Keratinocyte (primary cell): ENCODE data around the gene FARP1. TPM values are rescaled to one million over a fixed set of nuclear protein-coding genes. Genes with fewer than 3 reads are reported as not detected.

ENCODE experiments used
- DNase-seq: peaks from one replicate; pipeline ENCODE4 v3.0.0-alpha.2; 2011; ENCODE audit warnings: low read depth, missing footprints, low spot score
- FAIRE-seq: peaks from 2 replicates; lab custom pipeline; 2011; peaks lifted over from hg19 to GRCh38; lab: Jason Lieb, UNC
- H2AFZ ChIP-seq: 2 replicates; pipeline ENCODE4 v1.6.0; 2012; ENCODE audit warnings: low read length, control low read depth, inconsistent platforms; ENCODE audit not compliant: control insufficient read depth
- H3K27ac ChIP-seq: 2 replicates; pipeline ENCODE4 v1.5.1; 2011; ENCODE audit warnings: low read length; ENCODE audit not compliant: control insufficient read depth, insufficient read depth
- H3K27me3 ChIP-seq: 3 replicates; pipeline ENCODE4 v1.6.0; 2011; ENCODE audit warnings: low read length; ENCODE audit not compliant: control insufficient read depth, insufficient read depth; ENCODE audit errors: extremely low read depth
- H3K36me3 ChIP-seq, 2 experiments: 2 replicates in 1 of 2; 3 replicates in 1 of 2; pipeline ENCODE4 v1.5.1; 2011; ENCODE audit warnings: low read length in 2 of 2, mild to moderate bottlenecking in 1 of 2; ENCODE audit not compliant: control insufficient read depth in 2 of 2, insufficient read depth in 2 of 2; ENCODE audit errors: extremely low read depth in 1 of 2
- H3K4me1 ChIP-seq: 3 replicates; pipeline ENCODE4 v1.5.1; 2011; ENCODE audit warnings: low read length; ENCODE audit not compliant: control insufficient read depth, insufficient read depth; ENCODE audit errors: extremely low read depth
- H3K4me2 ChIP-seq: 3 replicates; pipeline ENCODE4 v1.6.0; 2011; ENCODE audit warnings: low read depth, low read length; ENCODE audit not compliant: control insufficient read depth, insufficient read depth; ENCODE audit errors: extremely low read depth
- H3K4me3 ChIP-seq, 3 experiments: fragments of 200-600 bp in 1 of 3; sonication (generic) in 1 of 3; 2 replicates in 2 of 3; 3 replicates in 1 of 3; pipeline ENCODE4 v1.5.1; 2011 to 2016; ENCODE audit warnings: low read length in 3 of 3, mild to moderate bottlenecking in 3 of 3, control low read depth in 2 of 3, inconsistent platforms in 1 of 3, low read depth in 1 of 3, mixed read lengths in 1 of 3, mixed run types in 1 of 3, moderate library complexity in 1 of 3; ENCODE audit not compliant: control insufficient read depth in 2 of 3, insufficient read depth in 2 of 3; ENCODE audit errors: extremely low read depth in 1 of 3
- H3K79me2 ChIP-seq: 2 replicates; pipeline ENCODE4 v1.6.0; 2012; ENCODE audit warnings: low read length; ENCODE audit not compliant: control insufficient read depth, insufficient read depth
- H3K9ac ChIP-seq: 3 replicates; pipeline ENCODE4 v1.6.0; 2011; ENCODE audit warnings: low read length; ENCODE audit not compliant: control insufficient read depth, insufficient read depth; ENCODE audit errors: extremely low read depth
- H3K9me1 ChIP-seq: 3 replicates; pipeline ENCODE4 v1.6.0; 2011; ENCODE audit warnings: low read length; ENCODE audit not compliant: control insufficient read depth, insufficient read depth; ENCODE audit errors: extremely low read depth
- H3K9me3 ChIP-seq: 2 replicates; pipeline ENCODE4 v1.5.1; 2012; ENCODE audit warnings: low read depth, low read length; ENCODE audit not compliant: control insufficient read depth
- H4K20me1 ChIP-seq: 3 replicates; pipeline ENCODE4 v1.6.0; 2011; ENCODE audit warnings: low read length; ENCODE audit not compliant: control insufficient read depth, insufficient read depth; ENCODE audit errors: extremely low read depth
- EZH2 ChIP-seq: IDR thresholded peaks from one replicate; pipeline ENCODE4 v1.6.1; 2012; ENCODE audit warnings: inconsistent platforms, mild to moderate bottlenecking, low read length, moderate library complexity
- dilution Hi-C: fragments of 300-500 bp; cut with MboI; formaldehyde crosslinking; loops from one replicate; pipeline ENCODE4 v1.7.0; 2020; ENCODE audit warnings: low sequenced_read_pairs; ENCODE audit not compliant: extremely low pct_ligation_motif_present
- polyA plus RNA-seq, 5 experiments: library from polyadenylated mRNA; depleted of rRNA in 3 of 5; stranded (reverse) in 3 of 5; stranded (forward) in 1 of 5; unstranded in 1 of 5; fragments of >200 nt; gene quantifications; 1 replicate in 1 of 5; 2 replicates in 3 of 5; 3 replicates in 1 of 5; pipeline versions ENCODE4 v1.2.1 to v1.2.3, GENCODE V29; 2011 to 2012; ENCODE audit warnings: missing spikeins in 2 of 5, low read depth in 1 of 5, low replicate concordance in 1 of 5
- TF ChIP-seq, protein P1 (sequence below), 3 experiments: IDR thresholded peaks in 1 of 3; conservative IDR thresholded peaks in 1 of 3; optimal IDR thresholded peaks in 1 of 3; 2 replicates in 2 of 3; 3 replicates in 1 of 3; pipeline versions ENCODE3 to v1.5.1; 2011; ENCODE audit warnings: low read length in 3 of 3, mild to moderate bottlenecking in 3 of 3, moderate library complexity in 2 of 3, control low read depth in 1 of 3, inconsistent platforms in 1 of 3; ENCODE audit not compliant: insufficient read depth in 2 of 3; ENCODE audit errors: extremely low read depth in 1 of 3

FARP1 gene
- polyA plus RNA-seq, 1 donor (not counting 4 experiments of a cell fraction or from before 2014, with no cell fraction given): 10.3 TPM

DNA sequence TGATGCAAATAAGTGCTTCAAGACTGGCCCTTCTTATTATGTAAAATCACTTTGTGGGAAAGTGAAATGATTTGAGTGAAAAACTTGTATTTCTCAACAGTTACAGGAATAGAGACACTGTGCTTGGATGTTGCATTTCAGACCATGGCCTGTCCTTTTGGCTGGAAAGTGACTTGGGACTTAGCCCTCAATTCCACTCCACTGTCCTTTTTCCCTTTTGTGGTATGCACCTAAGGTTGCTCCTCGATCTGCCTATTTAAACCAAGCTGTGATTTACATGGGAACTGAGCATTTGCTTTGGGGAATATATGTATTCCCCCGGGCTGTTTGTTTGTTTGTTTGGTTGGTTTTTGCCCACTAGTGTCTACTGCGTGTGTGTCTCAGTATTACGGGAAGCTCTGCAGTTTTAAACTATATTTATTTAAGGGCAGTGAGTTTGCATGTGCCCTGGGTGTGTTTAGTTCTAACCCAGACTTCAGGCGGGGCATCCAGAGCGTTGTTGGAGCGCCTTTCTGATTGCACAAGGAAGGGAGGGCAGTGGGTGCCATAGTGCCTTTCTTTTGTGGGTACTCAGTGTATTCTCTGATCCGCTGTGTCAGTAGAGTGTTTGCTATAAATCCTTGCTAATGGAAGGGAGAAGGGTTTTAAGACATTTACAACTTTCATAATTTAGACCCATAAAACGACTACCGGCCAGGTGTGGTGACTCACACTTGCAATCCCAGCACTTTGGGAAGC lies 52.3 kb downstream of the FARP1 start:
- Histone ChIP-seq H3K27ac (no peak overlapping the region), H3K4me2 (no peak overlapping the region), H3K4me1 (no peaks in the 10 kb centered on the region), H3K9ac (no peak overlapping the region), H2AFZ (no peak overlapping the region), H3K9me1 (no peaks in the 10 kb centered on the region), H3K4me3 (no peak overlapping the region), H3K27me3 (no peaks in the 10 kb centered on the region), H4K20me1 (no peaks in the 10 kb centered on the region), H3K36me3 (no peaks in the 10 kb centered on the region), H3K9me3 (no peaks in the 10 kb centered on the region), H3K79me2 (no peaks in the 10 kb centered on the region)
- TF ChIP-seq EZH2: no peak
- TF ChIP-seq, protein P1, sequence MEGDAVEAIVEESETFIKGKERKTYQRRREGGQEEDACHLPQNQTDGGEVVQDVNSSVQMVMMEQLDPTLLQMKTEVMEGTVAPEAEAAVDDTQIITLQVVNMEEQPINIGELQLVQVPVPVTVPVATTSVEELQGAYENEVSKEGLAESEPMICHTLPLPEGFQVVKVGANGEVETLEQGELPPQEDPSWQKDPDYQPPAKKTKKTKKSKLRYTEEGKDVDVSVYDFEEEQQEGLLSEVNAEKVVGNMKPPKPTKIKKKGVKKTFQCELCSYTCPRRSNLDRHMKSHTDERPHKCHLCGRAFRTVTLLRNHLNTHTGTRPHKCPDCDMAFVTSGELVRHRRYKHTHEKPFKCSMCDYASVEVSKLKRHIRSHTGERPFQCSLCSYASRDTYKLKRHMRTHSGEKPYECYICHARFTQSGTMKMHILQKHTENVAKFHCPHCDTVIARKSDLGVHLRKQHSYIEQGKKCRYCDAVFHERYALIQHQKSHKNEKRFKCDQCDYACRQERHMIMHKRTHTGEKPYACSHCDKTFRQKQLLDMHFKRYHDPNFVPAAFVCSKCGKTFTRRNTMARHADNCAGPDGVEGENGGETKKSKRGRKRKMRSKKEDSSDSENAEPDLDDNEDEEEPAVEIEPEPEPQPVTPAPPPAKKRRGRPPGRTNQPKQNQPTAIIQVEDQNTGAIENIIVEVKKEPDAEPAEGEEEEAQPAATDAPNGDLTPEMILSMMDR (optimal IDR thresholded peaks at IDR 0.05 in 1 of 3, IDR thresholded peaks at IDR 0.05 in 1 of 3, conservative IDR thresholded peaks at IDR 0.05 in 1 of 3; ENCODE audit: extremely low read depth in 1 of 3, insufficient read depth in 2 of 3, low read length in 3 of 3): no peak
- FAIRE-seq (no peak), DNase-seq (no peak)
- dilution Hi-C loops: no loop called here

DNA sequence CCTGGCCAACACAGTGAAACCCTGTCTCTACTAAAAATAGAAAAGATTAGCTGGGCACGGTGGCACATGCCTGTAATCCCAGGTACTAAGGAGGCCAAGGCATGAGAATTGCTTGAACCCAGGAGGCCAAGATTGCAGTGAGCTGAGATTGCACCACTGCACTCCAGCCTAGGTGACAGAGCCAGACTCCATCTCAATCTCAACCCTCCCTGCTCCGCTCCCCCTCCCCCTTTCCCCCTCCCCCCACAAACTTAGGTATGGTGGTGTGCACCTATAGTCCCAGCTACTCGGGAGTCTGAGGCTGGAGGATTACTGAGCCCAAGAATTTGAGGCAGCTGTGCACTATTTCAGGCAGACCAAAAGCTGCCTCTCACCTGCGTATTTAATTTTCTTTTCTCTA lies 55.8 kb downstream of the FARP1 start:
- H3K27ac ChIP-seq: no peak overlapping the region

More for the DNA sequence above, 55.8 kb downstream of the FARP1 start:
- H3K79me2 ChIP-seq: no peaks in the 10 kb centered on the region
- H4K20me1 ChIP-seq: no peaks in the 10 kb centered on the region
- no peaks in the 10 kb centered on the region for H3K36me3 ChIP-seq
- dilution Hi-C loops: no loop called here
- no peak overlapping the region for H2AFZ ChIP-seq
- H3K9me1 ChIP-seq: no peaks in the 10 kb centered on the region
- H3K9ac ChIP-seq: no peak overlapping the region
- no peak overlapping the region for H3K4me2 ChIP-seq
- DNase-seq (no peak), FAIRE-seq (no peak)
- H3K4me3 ChIP-seq: no peak overlapping the region
- no peaks in the 10 kb centered on the region for H3K4me1 ChIP-seq
- no peaks in the 10 kb centered on the region for H3K27me3 ChIP-seq
- TF ChIP-seq, protein P1 (optimal IDR thresholded peaks at IDR 0.05 in 1 of 3, IDR thresholded peaks at IDR 0.05 in 1 of 3, conservative IDR thresholded peaks at IDR 0.05 in 1 of 3; ENCODE audit: extremely low read depth in 1 of 3, insufficient read depth in 2 of 3, low read length in 3 of 3): no peak
- TF ChIP-seq EZH2: no peak
- no peaks in the 10 kb centered on the region for H3K9me3 ChIP-seq
